GM20000 (cell line): Measurements from ENCODE around the gene CSTA.
A peak's percentile ranks its signal among the peaks of the same experiment; 100 is the strongest.

ENCODE experiments used
- DNase-seq: peaks from one replicate; pipeline ENCODE4 v3.0.0; 2012; ENCODE audit warnings: low spot score
- CTCF ChIP-seq: IDR thresholded peaks from 2 replicates; pipeline ENCODE4 v1.5.1; 2012; ENCODE audit warnings: mild to moderate bottlenecking, control low read depth; ENCODE audit errors: extremely low read depth, missing control alignments

CSTA gene

GRCh38 chr3:122350814-122351418 is 25.9 kb downstream of the CSTA start:
- no peak for DNase-seq
- no peak for TF ChIP-seq CTCF

DNA sequence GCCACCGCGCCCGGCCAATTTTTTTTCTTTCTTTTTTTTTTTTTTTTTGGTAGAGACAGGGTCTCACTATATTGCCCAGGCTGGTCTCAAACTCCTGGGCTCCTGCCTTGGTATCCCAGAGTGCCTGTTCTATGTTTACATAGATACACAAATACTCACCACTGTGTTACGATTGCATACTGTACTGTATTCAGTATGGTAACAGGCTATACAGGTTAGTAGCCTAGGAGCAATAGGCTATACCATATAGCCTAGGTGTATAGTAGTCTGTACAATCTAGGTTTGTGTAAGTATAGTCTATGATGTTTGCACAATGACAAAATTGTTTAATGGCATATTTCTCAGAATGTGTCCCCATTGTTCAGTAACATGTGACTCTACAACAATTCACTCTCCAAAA is 26.6 kb downstream of the CSTA start:
- no peak for DNase-seq
- TF ChIP-seq CTCF: no peak

- DNase-seq: no peak
- TF ChIP-seq CTCF: no peak
Observed at GRCh38 chr3:122353215-122353614, 28.2 kb downstream of the CSTA start.

GRCh38 chr3:122353893-122354401 is 28.9 kb downstream of the CSTA start:
- no peak for DNase-seq
- no peak for TF ChIP-seq CTCF

DNA sequence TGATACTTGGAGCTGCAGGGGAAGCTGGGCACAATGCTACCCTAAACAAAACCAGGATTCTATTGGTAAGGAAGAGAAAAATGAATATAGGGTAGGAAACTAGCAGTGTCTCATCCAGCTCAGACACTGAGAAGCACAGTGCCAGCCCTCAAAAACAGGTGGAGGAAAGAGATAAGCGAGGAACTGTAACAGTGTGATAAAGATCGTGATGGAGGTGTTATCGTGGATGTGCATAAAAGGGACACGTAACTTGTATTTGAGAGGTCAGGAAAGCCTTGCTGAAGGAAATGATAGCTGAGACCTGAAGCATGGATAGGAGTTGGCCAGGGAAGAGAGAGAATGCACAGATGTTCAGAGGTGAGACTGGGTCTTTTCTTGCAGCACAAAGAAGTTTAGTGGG is 30.6 kb downstream of the CSTA start:
- no peak for TF ChIP-seq CTCF

DNA sequence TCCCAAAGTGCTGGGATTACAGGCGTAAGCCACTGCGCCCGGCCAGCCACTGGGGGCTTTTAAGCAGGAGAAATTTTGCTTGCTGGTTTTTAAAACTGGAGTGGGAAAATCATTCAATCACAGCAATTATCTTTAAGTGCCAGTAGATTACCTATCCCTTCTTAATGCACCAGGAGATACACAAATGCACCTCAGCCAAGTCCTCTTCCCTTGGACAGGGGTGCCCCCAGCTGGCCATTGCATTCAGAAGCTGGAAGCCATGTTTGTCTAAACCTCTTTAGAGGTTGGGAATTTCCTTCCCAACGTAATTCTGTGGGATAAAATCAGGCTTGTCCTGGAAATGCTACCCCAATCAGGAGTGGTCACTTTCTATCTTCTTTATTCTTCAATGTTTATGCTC is 31.4 kb downstream of the CSTA start:
- DNase-seq: peak; percentile 55
- TF ChIP-seq CTCF: peak; percentile 25

More for the DNA sequence above, 30.6 kb downstream of the CSTA start:
- no peak for DNase-seq

DNA sequence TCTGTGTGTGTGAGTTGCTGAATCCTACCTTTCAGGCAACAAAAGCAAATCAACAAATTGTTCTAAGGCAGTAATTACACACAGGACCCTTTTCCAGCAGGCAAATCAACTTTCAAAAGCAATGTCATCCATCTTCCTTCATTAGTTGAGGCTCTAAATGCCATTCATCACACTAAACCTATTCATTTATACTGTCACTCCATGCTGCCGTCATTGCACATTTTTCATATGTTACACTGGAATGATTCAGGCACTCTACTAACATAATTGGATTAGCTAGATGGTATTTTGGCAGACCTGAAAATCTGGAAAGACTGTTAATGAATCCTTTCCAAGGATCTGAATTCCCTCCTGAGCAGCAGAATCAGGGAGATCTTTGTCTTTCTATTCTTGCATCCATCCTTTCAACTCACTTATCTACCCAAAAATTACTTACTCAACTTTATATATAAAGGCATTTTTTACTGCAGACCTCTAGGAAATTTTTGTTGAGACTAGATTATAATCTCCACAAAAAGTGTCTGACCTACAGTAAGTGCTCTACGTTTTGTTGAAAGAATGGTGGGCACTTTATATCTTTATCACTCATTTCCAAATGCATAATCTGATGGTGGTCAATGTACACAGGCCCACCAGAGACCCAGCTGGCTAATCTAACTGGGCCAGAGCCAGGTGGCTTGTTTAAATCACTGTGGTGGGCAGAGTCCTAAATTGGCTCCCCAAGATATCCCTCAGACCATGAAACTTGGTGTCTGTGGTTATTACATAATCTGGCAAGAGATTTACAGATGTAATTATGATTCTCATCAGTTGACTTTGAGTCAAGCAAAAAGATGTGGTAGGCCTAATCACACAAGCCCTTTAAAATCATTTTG is 33.0 kb downstream of the CSTA start:
- no peak for TF ChIP-seq CTCF
- no peak for DNase-seq
